NCI-H2196 treated with DMSO at 0.1 percent for 48 hours (cell line): Measurements from ENCODE around the gene GPR12.

Source experiments
- DNase-seq: peaks from one replicate; lab custom pipeline; 2025; ENCODE audit not compliant: unreplicated experiment; lab: John Stamatoyannopoulos, UW

The GPR12 gene

GRCh38 chr13:26706381-26706780 is 54.2 kb downstream of the GPR12 start:
- DNase-seq, result no peak

DNA sequence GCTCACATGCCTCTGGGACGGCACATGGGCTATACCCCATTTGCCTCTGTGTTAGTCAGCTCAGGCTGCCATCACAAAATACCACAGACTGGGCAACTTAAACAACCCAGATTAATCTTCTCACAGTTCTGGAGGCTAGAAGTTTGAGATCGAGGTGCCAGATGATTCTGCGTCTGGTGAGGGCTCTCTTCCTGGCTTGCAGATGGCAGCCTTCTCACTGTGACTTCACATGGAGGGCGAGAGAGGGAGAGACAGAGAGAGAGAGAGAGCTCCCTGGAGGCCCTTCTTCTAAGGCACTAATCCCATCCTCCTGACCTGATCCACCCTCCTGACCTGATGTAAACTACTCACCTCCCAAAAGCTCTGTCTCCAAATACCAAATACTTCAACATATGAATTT is 55.0 kb downstream of the GPR12 start:
- DNase-seq, result no peak
